Measurements from ENCODE around the gene FRS3.

Gene FRS3

DNA sequence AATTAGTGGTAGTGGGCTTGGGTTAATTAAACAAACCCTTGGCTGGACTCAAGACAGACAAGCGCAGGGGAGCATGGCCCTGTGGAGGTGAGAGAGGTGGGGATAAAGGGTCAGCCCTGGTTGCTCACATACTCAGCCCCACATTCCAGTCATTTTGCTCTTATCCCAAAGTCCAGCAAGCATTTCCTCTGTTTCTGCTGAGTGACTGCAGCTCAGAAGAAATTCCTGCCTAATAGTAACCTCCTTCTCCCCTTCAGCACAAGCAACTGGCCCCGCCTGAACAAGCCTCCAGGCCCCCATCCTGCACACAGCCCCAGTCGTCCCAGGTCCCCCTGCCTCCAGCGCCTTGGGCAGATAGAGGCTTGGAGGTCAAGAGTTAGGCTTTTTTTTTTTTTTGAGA lies 40.7 kb downstream of the FRS3 start:
- H3K4me3 Mint-ChIP-seq: no peak overlapping the region
- peaks cover 5% of the 10 kb centered on the region for H3K36me3 Mint-ChIP-seq (ENCODE audit: insufficient read depth)
- no peak overlapping the region for H3K27ac Mint-ChIP-seq

DNA sequence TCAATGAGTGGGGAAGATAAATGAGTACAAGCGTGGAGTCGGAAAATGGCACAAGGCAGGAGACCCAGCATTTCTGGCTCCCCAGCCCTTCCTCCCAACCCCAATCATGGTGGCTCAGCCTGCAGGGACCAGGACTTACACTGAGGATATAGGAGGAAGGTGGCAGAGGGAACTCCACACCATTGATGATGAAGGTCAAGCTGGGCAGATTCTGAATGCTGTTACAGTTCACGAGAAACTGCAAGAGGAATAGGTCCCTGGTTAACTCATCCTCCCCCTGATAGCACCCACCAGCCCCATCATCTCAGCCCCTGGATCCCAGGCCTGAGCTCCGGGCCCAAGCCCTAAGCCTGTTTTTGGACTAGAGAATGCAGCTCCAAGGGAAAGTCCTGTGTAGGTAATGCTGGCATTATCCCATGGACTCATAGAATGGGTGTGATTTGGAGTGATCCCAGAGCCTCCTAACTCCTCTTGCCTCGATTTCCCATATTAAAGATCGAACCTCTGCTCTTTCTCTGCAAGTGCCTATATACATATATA lies 42.0 kb downstream of the FRS3 start:
- Mint-ChIP-seq H3K27me3 (peaks cover 0 to 5% of the 10 kb centered on the region in 2 donors), H3K36me3 (ENCODE audit: insufficient read depth) (peaks cover 19% of the 10 kb centered on the region), H3K4me1 (ENCODE audit: low read depth in 2 of 2) (peaks cover 5 to 13% of the 10 kb centered on the region in 2 donors), H3K4me3 (no peak overlapping the region), H3K27ac (no peak overlapping the region), H3K9me3 (no peaks in the 10 kb centered on the region)
- ATAC-seq (replicated peaks): no peak
- no peak for DNase-seq

More for the DNA sequence above, 40.7 kb downstream of the FRS3 start:
- Mint-ChIP-seq H3K27me3 (peaks cover 0 to 5% of the 10 kb centered on the region in 2 donors), H3K9me3 (no peaks in the 10 kb centered on the region), H3K4me1 (ENCODE audit: low read depth in 2 of 2) (peaks cover 0 to 3% of the 10 kb centered on the region in 2 donors)
- no peak for ATAC-seq (replicated peaks)
- DNase-seq: no peak

DNA sequence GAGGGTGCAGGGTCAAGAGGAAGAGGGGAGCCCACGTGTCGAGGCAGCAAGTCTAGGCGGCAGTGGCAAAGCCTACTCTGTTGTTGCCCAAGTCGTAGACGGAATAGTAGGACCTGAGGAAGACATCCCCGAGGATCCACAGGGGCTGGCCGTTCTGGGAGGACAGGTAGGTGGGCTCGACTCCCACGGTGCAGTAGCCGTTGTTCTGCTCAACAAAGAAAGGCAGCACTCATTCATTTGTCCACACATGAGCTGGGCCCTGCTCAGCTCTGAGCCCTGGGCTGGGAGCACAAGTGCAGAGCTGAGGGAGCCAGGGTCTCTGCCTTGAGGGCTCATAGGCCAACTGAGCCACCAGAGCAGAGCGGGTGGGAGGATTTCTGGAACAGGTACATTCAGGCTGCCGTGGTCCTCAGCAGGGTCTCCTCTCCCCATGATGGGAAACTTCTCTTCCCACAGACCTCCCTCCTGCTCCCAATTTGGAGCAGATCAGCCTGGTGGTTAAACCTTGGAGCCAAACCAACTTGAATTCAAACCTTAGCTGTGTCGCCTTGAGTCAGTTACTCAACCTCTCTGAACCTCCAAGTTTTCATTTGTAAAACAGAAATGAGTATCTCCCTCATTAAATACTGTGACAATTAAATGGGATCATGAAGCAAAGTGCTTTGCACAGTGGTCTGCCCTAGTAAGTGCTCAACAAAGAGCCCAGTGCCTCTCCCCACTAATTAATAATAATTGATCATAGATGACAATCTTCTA lies 42.7 kb downstream of the FRS3 start:
- Mint-ChIP-seq H3K27me3 (peaks cover 0 to 5% of the 10 kb centered on the region in 2 donors), H3K9me3 (no peaks in the 10 kb centered on the region), H3K27ac (no peak overlapping the region), H3K4me3 (no peak overlapping the region), H3K36me3 (ENCODE audit: insufficient read depth) (peaks cover 23% of the 10 kb centered on the region), H3K4me1 (ENCODE audit: low read depth in 2 of 2) (peaks cover 10 to 16% of the 10 kb centered on the region in 2 donors)
- no peak for ATAC-seq (replicated peaks)
- no peak for DNase-seq

DNA sequence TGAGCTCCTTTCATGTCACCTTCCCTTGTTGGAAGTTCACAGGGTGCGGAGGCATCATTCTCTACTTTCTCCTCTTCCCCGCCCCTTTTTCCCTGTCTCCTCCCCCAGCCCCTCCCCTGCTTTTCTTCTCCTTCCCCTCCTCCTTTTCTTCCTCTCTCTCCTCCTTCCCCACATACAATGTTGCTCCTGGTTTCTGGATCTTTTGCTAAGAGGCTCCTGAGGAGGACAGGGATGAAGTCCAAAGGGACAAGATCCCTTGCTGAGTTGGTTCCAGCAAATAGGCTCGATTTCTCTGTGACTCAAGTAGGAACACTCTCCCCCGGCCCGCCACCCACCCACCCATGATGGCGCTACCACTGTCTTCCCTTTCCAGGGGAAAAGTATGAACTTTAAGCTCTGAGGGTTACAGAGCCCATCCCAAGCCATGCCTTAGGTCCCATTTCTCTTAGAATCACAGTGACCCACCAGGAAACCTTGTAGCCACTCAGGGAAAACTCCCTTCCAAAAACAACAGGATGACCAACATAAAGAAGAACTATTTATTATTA lies 43.4 kb downstream of the FRS3 start:
- Mint-ChIP-seq H3K9me3 (no peaks in the 10 kb centered on the region), H3K4me3 (peak overlapping the region in 1 of 2 donors; percentile 59), H3K27me3 (peaks cover 0 to 5% of the 10 kb centered on the region in 2 donors), H3K36me3 (ENCODE audit: insufficient read depth) (peaks cover 27% of the 10 kb centered on the region), H3K4me1 (ENCODE audit: low read depth in 2 of 2) (peaks cover 14 to 22% of the 10 kb centered on the region in 2 donors), H3K27ac (no peak overlapping the region)
- ATAC-seq (replicated peaks): no peak
- DNase-seq: no peak

GRCh38 chr6:41735427-41736185 lies 44.1 kb downstream of the FRS3 start, which contains the start of gene TFEB:
TSS of gene TFEB (minus strand) at chr6:41735608. CDS start at chr6:41691213, 44,395 bp downstream.
- peak; percentile 54 for ATAC-seq (replicated peaks)

DNA sequence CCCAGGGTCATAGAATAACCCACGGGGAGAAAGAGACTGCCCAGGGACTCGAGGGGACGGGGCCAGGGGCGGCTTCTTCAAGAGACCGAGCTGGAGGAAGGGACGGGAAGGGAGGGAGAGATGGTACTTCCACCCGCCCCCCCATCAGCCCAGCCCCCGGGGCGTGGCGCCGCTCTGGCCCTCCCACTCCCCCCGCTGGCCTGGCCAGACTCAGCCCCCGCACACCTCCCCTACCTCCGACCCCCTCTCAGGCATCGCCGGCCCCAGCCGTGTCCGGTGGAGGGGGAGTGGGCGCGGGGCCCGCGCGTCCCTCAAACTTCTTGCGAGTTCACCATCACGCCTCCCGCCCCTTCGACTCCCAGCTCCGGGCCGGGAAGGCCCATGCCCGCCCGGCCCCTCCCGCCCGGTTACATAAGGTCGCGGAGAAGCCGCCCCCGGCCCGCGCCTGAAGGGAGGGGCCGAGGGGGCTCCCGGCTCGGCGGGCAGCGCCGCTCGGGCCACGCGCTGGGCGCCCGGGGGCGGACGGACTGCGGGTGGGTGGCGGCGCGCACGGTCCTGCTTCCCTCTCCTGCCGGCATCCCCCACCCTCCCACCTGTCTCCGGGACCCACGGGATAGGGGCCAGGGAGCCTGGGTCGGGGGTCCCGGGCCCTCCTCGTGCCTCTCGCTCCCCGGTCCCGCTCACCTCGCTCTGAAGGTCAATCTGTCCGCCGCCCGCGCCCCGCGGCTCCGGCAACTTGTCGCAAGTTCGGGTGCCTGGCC lies 44.9 kb downstream of the FRS3 start:
- H3K27me3 Mint-ChIP-seq: no peaks in the 10 kb centered on the region
- ATAC-seq (replicated peaks) (peak; percentile 29), DNase-seq (peak; percentile 60 to 71 (median 62))
- peaks cover 28 to 33% of the 10 kb centered on the region in 2 donors for H3K4me1 Mint-ChIP-seq (ENCODE audit: low read depth in 2 of 2)
- H3K9me3 Mint-ChIP-seq: no peaks in the 10 kb centered on the region
- peak overlapping the region; percentile 49 to 59 for H3K4me3 Mint-ChIP-seq
- H3K27ac Mint-ChIP-seq: peak overlapping the region; percentile 70 to 82
- peaks cover 27% of the 10 kb centered on the region for H3K36me3 Mint-ChIP-seq (ENCODE audit: insufficient read depth)

More at GRCh38 chr6:41735427-41736185, 44.1 kb downstream of the FRS3 start, which contains the start of gene TFEB:
- DNase-seq: peak; percentile 89 to 94 (median 94)
- Mint-ChIP-seq H3K27ac (peak within 1 kb of the TSS; percentile 70 to 82), H3K27me3 (peaks cover 0 to 5% of the 10 kb centered on the region in 2 donors), H3K4me3 (peak within 1 kb of the TSS; percentile 49 to 59), H3K4me1 (ENCODE audit: low read depth in 2 of 2) (peaks cover 21 to 26% of the 10 kb centered on the region in 2 donors), H3K9me3 (no peaks in the 10 kb centered on the region), H3K36me3 (ENCODE audit: insufficient read depth) (peaks cover 27% of the 10 kb centered on the region)

- no peaks in the 10 kb centered on the region for H3K27me3 Mint-ChIP-seq
- DNase-seq (peak; percentile 66 to 75 (median 67)), ATAC-seq (replicated peaks) (peak; percentile 60)
- peak overlapping the region; percentile 70 to 82 for H3K27ac Mint-ChIP-seq
- peaks cover 31 to 41% of the 10 kb centered on the region in 2 donors for H3K4me1 Mint-ChIP-seq (ENCODE audit: low read depth in 2 of 2)
- no peaks in the 10 kb centered on the region for H3K9me3 Mint-ChIP-seq
- H3K36me3 Mint-ChIP-seq (ENCODE audit: insufficient read depth): peaks cover 30% of the 10 kb centered on the region
- H3K4me3 Mint-ChIP-seq: peak overlapping the region; percentile 49 to 59
These were observed 45.7 kb downstream of the FRS3 start for GRCh38 chr6:41733707-41734665.

DNA sequence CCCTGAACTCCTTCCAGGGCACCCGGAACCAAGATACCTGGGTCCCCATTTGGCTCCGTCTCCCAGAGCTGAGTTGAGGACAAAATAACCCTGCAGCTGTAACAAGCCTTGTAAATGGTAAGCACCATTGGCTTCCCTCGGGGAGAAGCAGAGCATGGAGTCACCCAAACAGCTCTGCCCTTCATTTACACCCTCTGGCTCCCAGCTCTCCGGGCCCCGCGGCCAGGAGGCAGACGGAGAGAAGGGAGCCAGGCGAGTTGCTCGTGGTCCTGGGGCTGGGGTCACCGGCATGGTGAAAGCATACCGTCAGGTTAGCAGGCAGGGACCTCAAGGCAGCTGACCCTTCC lies 46.4 kb downstream of the FRS3 start:
- peak overlapping the region; percentile 70 to 82 for H3K27ac Mint-ChIP-seq
- H3K4me1 Mint-ChIP-seq (ENCODE audit: low read depth in 2 of 2): peaks cover 36 to 45% of the 10 kb centered on the region in 2 donors
- no peak for DNase-seq
- ATAC-seq (replicated peaks): no peak
- no peaks in the 10 kb centered on the region for H3K27me3 Mint-ChIP-seq
- no peaks in the 10 kb centered on the region for H3K9me3 Mint-ChIP-seq
- H3K36me3 Mint-ChIP-seq (ENCODE audit: insufficient read depth): peaks cover 30% of the 10 kb centered on the region
- peak overlapping the region; percentile 49 to 59 for H3K4me3 Mint-ChIP-seq

DNA sequence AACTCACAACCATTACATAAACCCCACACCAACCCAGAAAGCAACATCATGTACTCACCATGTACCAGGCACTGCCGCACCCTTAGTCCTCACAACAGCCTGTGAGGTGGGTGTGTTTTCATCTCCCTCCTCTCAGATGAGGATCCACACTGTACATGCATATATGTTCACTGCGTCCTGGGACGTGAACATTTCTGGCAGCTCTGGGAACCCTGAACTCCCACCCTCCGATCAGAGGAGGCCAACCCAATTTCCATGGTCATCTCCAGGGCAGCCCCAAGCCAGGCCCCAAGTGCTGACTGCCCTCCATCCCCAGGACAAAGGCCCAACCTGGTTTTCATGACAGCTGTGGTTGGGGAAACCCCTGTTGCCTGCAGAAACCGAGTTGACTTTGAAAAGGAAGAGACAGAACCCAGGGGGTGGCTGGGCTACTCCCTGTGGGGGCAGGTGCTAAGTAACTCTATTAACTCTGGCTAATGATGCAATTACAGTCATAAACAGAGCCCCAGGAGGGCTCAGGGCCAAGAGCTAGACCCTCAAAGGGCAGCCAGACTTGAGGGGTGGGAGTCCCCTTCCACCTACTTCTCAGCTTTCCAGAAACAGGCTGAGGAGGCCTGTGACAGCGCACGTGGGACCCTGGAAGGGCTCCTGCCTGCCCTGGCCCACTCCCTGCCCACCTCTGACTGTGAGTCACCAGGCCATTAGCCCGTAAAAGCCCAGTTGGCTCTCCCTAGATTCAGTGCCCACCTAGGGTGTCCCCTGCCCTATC lies 46.9 kb downstream of the FRS3 start:
- H3K4me1 Mint-ChIP-seq (ENCODE audit: low read depth in 2 of 2): peaks cover 36 to 47% of the 10 kb centered on the region in 2 donors

GRCh38 chr6:41732149-41732548 lies 47.6 kb downstream of the FRS3 start:
- Mint-ChIP-seq H3K27me3 (no peaks in the 10 kb centered on the region), H3K4me1 (ENCODE audit: low read depth in 2 of 2) (peaks cover 41 to 54% of the 10 kb centered on the region in 2 donors), H3K4me3 (peak overlapping the region; percentile 49 to 59), H3K27ac (peak overlapping the region; percentile 70 to 82), H3K9me3 (no peaks in the 10 kb centered on the region), H3K36me3 (ENCODE audit: insufficient read depth) (peaks cover 30% of the 10 kb centered on the region)
- DNase-seq (no peak), ATAC-seq (replicated peaks) (no peak)

More for the DNA sequence above, 46.9 kb downstream of the FRS3 start:
- Mint-ChIP-seq H3K27me3 (no peaks in the 10 kb centered on the region), H3K4me3 (peak overlapping the region; percentile 49 to 59), H3K36me3 (ENCODE audit: insufficient read depth) (peaks cover 30% of the 10 kb centered on the region), H3K27ac (peak overlapping the region; percentile 70 to 82), H3K9me3 (no peaks in the 10 kb centered on the region)
- ATAC-seq (replicated peaks) (peak; percentile 65), DNase-seq (peak; percentile 69 to 81 (median 70))

DNA sequence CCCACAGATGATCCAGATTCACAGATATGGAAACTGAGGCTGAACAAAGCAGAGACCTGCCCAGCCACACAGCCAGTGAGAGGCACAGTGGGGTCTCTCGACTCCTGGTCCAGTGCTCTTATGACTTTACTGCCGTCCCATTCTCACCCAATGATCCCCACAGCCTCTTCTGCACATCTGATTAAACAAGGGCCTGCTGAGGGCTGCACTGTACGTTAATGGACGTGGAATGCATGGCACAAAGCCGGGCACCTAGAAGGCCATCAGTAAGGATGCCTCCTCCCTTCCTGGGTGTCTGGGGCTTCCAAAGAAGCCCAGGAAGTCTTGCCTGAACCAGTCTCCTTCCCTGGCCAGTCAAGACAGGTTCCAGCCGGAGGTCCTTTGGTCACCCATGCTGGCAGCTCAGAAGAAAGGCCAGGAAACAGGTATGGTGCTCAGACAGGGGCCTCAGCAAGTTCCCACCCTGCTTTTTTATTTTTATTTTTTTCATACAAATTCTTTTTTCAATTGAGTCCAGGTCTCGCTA lies 48.1 kb downstream of the FRS3 start:
- Mint-ChIP-seq H3K27ac (peak overlapping the region; percentile 70 to 82), H3K36me3 (ENCODE audit: insufficient read depth) (peaks cover 33% of the 10 kb centered on the region), H3K4me1 (ENCODE audit: low read depth in 2 of 2) (peaks cover 45 to 59% of the 10 kb centered on the region in 2 donors), H3K27me3 (no peaks in the 10 kb centered on the region), H3K9me3 (no peaks in the 10 kb centered on the region), H3K4me3 (peak overlapping the region; percentile 48 to 49)
- DNase-seq (no peak), ATAC-seq (replicated peaks) (no peak)
